Hematopoietic multipotent progenitor cell treated with erythropoietin and hydrocortisone succinate and interleukin-3 and kit ligand, for 15 days (in vitro differentiated cells): ENCODE results near the gene TSC22D1.

Experiments used
- DNase-seq: peaks from one replicate; pipeline ENCODE4 v3.0.0-alpha.2; 2015; ENCODE audit warnings: low spot score

The TSC22D1 gene

GRCh38 chr13:44452418-44452817, 123.7 kb downstream of the TSC22D1 start:
- DNase-seq: no peak

- DNase-seq: no peak
Observed at GRCh38 chr13:44451651-44452050, 124.5 kb downstream of the TSC22D1 start.

- DNase-seq: no peak
Observed at GRCh38 chr13:44451126-44451525, 125.0 kb downstream of the TSC22D1 start.

GRCh38 chr13:44449999-44450821, 125.9 kb downstream of the TSC22D1 start:
- DNase-seq: no peak

GRCh38 chr13:44448875-44449274, 127.3 kb downstream of the TSC22D1 start:
- no peak for DNase-seq

GRCh38 chr13:44448373-44448772, 127.8 kb downstream of the TSC22D1 start:
- DNase-seq: no peak

- DNase-seq: no peak
Observed at GRCh38 chr13:44447783-44448321, 128.3 kb downstream of the TSC22D1 start.

GRCh38 chr13:44440046-44440608, 136.0 kb downstream of the TSC22D1 start:
- no peak for DNase-seq

- DNase-seq: no peak
Observed at GRCh38 chr13:44439452-44440024, 136.6 kb downstream of the TSC22D1 start.

GRCh38 chr13:44438234-44438579, 137.9 kb downstream of the TSC22D1 start:
- DNase-seq: no peak

GRCh38 chr13:44437356-44438233, 138.5 kb downstream of the TSC22D1 start:
- peak; percentile 85 for DNase-seq

- DNase-seq: peak; percentile 61
Observed at GRCh38 chr13:44436589-44437337, 139.4 kb downstream of the TSC22D1 start.

- DNase-seq: no peak
Observed at GRCh38 chr13:44435919-44436510, 140.1 kb downstream of the TSC22D1 start.

GRCh38 chr13:44435142-44435918, 140.8 kb downstream of the TSC22D1 start:
- DNase-seq: peak; percentile 97

GRCh38 chr13:44434766-44435141, 141.4 kb downstream of the TSC22D1 start:
- DNase-seq: no peak

- no peak for DNase-seq
Observed at GRCh38 chr13:44433863-44434765, 142.0 kb downstream of the TSC22D1 start.

GRCh38 chr13:44432650-44433049, 143.5 kb downstream of the TSC22D1 start:
- no peak for DNase-seq

- DNase-seq: no peak
Observed at GRCh38 chr13:44431150-44431549, 145.0 kb downstream of the TSC22D1 start.

- no peak for DNase-seq
Observed at GRCh38 chr13:44429311-44429710, 146.8 kb downstream of the TSC22D1 start.
